GM04504 (cell line): ENCODE measurements around the gene DPYSL4.

Source experiments
- DNase-seq: peaks from one replicate; pipeline ENCODE4 v3.0.0-alpha.2; 2012; ENCODE audit warnings: low read depth

Gene DPYSL4

GRCh38 chr10:132228616-132229015, 41.9 kb downstream of the DPYSL4 start:
- DNase-seq: no peak

GRCh38 chr10:132229096-132229495, 42.3 kb downstream of the DPYSL4 start:
- no peak for DNase-seq

GRCh38 chr10:132229834-132230556, 43.2 kb downstream of the DPYSL4 start:
- no peak for DNase-seq

- DNase-seq: no peak
Observed at GRCh38 chr10:132230557-132231210, 43.9 kb downstream of the DPYSL4 start.

- no peak for DNase-seq
Observed at GRCh38 chr10:132231656-132232022, 44.9 kb downstream of the DPYSL4 start.

- DNase-seq: no peak
Observed at GRCh38 chr10:132232023-132232951, 45.5 kb downstream of the DPYSL4 start.

GRCh38 chr10:132232981-132233380, 46.2 kb downstream of the DPYSL4 start:
- no peak for DNase-seq

GRCh38 chr10:132233501-132234085, 46.8 kb downstream of the DPYSL4 start:
- no peak for DNase-seq

- DNase-seq: no peak
Observed at GRCh38 chr10:132234860-132235259, 48.1 kb downstream of the DPYSL4 start.

GRCh38 chr10:132236161-132236560, 49.4 kb downstream of the DPYSL4 start:
- DNase-seq: no peak

- DNase-seq: no peak
Observed at GRCh38 chr10:132236881-132237280, 50.1 kb downstream of the DPYSL4 start.

GRCh38 chr10:132237396-132237795, 50.6 kb downstream of the DPYSL4 start:
- DNase-seq: no peak

GRCh38 chr10:132237871-132238270, 51.1 kb downstream of the DPYSL4 start:
- no peak for DNase-seq

GRCh38 chr10:132238371-132239125, 51.8 kb downstream of the DPYSL4 start:
- DNase-seq: no peak

- DNase-seq: no peak
Observed at GRCh38 chr10:132239126-132240031, 52.6 kb downstream of the DPYSL4 start.

- no peak for DNase-seq
Observed at GRCh38 chr10:132240156-132240555, 53.4 kb downstream of the DPYSL4 start.

GRCh38 chr10:132240581-132240980, 53.8 kb downstream of the DPYSL4 start:
- no peak for DNase-seq

GRCh38 chr10:132241086-132241485, 54.3 kb downstream of the DPYSL4 start:
- DNase-seq: no peak

- no peak for DNase-seq
Observed at GRCh38 chr10:132241496-132241895, 54.7 kb downstream of the DPYSL4 start.

GRCh38 chr10:132242103-132242840, 55.5 kb downstream of the DPYSL4 start:
- DNase-seq: no peak
